Ammon's horn (tissue), 1 donor: Measurements from ENCODE around the gene PDS5B.

ENCODE experiments used
- DNase-seq: peaks from one replicate; pipeline ENCODE4 v3.0.0-alpha.2; 2016; ENCODE audit warnings: low spot score

PDS5B gene

DNA sequence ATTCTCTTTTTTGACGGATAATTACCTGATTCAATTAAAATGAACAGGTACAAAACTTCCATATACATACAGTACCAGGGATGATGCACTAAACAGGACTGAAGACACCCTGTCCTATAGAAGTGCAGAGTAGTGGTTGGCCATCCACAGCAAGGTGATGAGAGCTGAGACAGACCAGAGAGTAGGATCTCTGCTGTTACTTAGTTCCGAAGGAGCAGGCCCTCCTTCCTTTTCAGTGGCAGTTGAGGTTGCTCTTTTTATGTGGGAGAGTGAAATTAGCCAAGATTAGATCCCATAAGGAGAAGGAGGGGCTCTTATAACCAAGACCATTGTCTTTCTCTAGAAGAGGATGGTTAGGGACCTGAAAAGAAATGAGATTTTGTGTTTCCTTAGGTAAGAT lies 4.0 kb downstream of the PDS5B start:
- no peak for DNase-seq

DNA sequence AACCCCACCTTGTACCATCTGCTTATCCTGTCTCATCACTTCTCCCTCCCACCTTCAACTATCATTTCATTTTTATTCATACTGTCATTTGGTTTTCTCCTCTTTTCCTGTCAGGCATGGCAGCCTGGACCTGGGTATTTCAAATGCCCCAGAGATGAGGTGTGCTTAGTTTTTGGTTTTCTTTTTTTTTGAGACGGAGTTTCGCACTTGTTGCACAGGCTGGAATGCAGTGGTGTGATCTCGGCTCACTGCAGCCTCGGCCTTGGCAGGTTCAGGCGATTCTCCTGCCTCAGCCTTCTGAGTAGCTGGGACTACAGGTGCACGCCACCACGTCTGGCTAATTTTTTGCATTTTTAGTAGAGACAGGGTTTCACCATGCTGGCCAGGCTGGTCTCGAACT lies 5.8 kb downstream of the PDS5B start:
- DNase-seq, result no peak

DNA sequence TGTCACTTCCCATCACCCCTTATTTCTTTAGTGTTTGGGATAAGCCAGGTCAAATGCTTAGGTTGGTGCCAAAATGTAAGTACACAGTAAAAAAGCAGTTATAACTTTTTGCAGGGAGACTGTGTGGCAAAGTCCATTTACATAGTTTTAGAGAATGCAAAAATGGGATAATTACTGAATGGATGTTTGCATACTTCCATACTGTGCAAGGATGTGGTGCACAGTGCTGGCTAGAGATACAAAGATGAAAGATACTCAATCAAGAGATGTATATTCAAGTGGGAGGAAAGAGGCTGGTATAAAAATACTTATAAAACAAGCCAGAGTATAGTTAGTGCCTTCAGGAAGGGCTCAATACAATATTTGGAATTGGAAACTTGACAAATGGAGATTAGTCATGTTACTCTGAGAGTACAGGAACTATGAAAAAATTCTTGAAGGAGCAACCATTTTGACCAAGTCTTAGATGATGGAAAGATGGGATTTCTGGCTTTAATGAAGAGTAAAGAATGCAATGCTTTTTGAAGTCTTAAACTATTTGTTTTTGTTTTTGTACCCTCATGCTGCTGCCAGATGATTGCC lies 8.0 kb downstream of the PDS5B start:
- DNase-seq, result no peak

DNA sequence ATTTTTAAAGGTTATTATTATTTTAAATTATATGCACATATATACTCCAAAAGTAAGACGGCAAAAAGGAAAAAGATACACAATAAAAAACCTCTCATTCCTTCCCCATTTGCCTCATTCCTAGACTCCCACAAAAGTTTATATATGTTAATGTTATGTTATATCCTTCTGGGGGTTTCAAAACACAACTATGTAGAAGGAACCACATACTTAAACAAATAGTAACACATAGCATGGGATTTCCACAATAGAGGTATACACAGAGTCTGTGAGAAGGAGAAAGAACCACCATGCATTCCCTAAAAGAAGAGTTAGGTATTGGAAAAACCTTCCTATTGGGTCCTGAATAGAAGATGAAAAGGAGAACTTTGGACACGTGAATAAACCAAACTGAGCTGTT lies 9.1 kb downstream of the PDS5B start:
- DNase-seq, result no peak

DNA sequence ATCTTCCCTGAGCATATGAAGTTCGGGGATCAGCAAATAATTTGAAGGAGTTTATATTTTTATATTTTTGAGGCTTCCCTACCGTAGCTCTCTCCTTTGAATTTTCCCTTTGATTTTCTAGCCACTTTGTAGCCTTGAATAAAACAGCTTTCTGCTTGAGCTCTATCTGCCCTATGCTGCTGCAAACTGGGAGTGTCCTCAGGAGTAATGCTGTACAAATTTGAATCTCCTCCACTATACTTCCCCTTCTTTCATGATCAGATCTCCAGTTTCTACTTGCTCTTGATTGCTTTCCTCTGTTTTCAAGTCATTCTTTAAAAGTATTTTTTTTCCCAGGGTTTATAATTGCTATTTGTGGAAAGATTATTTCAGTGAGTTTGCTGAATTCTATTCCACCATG lies 14.6 kb downstream of the PDS5B start:
- DNase-seq, result no peak

DNA sequence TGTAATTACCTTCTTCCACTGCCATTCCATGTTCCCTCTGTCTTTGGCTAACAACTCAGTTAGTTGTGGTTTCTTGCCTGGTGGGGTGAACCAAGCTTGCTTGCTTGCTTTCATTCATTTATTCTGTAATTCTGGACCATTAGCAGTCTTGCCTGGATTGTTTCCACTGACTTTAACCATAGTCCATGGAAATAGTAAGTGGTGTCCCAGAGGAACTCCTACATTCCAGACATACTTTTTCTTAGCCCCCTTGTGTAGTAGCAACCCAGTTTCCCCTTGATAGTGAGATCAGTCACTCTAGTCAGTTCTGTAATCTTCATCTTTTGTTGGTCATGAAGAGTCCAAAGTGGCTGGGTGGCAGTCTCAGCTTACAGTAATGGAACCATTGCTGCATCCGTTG lies 23.2 kb downstream of the PDS5B start:
- DNase-seq, result no peak

DNA sequence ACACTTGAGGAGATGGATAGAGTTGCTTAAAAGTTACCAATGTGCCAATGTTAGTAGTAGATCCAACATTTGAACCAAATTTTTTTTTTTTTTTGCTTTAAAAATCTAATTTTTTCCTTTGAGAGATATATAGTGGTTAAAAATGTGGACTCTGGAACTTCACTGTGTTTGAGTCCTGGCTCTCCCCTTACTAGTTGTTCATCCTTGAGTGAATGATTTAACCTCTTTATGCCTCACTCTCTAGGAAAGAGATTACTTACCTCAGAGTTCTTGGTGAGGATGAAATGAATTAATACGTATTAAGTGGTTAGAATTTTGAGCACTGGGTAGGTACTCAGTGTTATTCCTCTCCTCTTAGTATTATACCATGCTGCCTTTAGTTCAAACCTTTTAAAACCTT lies 24.3 kb downstream of the PDS5B start:
- DNase-seq, result no peak

DNA sequence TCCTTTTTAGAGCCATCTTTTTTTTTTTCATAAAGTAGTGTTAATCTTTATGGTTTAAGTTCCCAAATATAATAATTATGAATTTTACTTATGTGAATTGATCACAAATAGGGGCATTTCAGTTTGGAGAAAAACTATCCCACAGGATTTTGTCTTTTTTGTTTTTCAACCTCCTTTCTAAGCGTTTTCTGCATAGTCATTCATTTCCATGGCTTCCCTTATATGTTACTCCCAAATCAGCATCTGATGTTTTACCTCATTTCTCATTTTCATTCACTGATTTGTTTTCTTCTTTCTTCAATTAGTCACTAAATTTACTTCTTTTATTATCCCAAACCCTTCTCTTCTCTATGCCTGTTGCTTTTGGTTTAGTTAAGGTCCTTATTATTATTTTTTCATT lies 24.7 kb downstream of the PDS5B start:
- no peak for DNase-seq

DNA sequence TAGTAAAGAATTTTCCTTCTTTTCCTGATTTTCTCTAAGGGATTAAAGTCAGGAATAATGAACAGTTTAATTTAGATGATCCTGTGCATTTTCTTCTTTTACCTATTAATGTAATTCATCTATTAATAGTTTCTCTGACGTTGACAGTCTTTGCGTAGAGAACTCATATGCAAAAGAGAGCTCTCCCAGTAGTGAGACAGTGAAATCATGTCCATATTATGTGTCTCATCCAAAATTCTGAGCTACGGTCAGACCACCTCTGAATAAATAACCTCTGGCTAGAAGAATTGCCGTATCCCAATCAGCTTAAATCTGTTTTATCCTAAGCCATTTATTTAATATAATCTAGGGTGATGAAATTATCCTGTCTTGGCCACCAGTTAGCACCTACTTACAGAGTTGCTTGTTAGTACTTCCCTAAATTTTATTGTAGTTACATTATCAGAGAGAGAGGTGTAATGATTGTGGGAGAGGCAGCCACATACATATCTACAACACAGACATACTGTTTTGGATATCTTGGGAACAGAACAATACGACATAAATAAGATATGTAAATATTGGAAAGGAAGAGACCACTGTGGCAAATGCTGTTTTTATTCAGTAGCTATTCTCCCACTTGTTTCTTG lies 30.7 kb downstream of the PDS5B start:
- DNase-seq, result no peak

DNA sequence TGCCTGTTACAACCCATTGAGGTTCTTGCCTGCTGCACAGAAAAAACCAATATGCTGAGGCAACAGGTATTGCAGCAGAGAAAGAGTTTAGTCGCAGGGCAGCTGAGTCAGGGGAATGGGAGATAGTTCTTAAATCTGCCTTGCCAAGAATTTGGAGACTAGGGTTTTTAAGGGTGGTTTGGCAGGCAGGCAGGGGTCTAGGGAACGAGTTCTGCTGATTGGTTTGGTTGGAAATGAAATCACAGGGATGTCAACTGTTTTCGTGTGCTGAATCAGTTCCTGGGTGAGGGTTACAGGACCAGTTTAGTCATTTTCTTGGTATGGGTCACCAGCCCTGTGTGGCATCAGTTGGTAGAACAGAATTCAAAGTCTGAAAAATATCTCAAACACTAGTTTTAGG lies 36.6 kb downstream of the PDS5B start:
- no peak for DNase-seq

DNA sequence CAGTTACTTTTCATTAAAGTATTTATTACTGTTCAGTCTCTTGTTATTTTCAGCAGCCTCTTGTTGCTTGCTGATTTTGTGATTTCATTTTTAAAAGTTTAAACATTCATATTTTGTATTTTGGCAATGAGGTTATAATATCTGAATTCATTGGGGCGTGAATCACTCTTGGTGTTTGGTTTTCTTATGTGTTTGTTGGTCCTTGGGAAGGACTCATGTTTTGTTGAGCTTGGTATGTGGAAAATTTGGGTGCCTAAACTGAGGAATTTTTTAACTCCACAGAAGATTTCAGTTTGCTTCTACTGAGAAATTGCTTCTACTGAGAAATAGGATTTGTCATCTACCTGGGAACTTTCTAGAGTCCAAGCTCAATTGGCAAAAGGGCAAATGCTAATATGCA lies 38.2 kb downstream of the PDS5B start:
- no peak for DNase-seq

DNA sequence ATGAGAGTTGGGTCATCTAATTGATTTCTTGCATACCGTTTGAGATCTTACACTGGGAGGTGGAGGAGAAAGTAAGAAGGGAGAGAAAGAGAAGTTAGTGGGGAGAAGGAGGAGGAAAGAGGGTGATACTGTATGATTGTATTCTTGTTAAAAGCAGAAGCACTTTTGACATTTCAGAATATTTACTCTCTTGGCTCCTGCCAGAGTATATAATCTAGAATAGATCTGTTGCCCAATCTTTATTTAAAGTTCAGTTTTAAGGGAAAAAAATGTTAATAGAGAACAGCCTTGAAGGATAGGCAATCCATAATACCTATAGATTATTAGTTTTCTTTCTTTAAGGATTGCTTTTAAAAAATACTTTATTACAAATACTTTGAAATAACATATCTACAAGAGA lies 41.5 kb downstream of the PDS5B start:
- DNase-seq, result no peak

DNA sequence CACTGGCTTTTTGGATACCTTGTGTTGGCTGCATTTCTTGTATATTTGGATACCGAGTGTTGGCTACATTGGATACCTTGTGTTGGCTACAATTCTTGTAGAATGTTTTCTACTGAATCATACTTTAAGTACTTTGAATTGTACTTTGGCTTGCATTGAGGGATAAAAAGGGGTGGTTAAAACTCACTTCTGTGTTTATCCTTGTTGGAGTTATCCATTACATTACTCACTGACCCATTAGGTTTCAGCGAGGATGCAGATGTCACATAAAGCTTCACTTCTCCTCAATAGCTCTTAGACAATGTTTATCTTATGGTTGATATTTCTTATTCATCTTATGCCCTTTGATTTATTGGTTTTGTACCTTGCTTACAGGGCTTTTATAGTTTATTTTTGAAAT lies 43.1 kb downstream of the PDS5B start:
- DNase-seq, result no peak

DNA sequence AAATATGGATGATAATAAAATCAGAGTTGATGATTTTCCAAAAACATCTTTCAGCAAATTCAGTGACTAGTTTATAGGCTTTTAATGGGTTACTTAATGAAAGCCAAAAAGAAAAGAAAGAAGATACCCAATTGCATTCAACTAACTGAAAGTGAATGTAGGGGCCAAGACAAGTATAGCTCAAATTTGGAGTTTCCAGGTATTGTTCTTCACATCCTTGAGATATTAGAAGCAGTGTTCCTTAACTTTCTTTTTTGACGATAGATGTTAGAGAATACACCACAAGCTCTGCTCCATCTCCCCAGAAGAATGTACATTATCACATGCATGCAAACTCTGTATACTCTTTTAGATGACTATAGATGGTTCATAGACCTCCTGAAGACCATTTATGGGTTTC lies 43.6 kb downstream of the PDS5B start:
- DNase-seq, result no peak

DNA sequence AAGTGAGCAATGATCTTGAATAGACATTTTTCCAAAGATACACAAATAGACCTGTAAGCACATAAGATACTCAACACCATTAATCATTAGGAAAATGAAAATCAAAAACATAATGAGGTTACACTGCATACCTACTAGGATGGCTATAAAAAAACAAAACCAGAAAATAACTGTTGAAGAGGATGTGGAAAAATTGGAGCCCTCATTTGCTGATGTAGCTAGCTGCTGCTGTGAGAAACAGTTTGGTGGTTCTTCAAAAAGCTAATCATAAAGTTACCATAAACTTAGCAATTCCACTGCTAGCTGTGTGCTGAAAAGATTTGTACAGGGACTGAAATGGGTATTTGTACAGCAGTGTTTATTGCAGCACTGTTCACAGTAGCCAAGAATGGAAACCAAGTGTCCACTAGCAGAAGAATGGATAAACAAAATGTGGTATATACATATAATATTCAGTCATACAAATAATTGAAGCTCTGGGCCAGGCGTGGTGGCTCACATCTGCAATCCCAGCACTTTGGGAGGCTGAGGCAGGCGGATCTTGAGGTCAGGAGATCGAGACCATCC lies 46.2 kb downstream of the PDS5B start:
- DNase-seq, result no peak

DNA sequence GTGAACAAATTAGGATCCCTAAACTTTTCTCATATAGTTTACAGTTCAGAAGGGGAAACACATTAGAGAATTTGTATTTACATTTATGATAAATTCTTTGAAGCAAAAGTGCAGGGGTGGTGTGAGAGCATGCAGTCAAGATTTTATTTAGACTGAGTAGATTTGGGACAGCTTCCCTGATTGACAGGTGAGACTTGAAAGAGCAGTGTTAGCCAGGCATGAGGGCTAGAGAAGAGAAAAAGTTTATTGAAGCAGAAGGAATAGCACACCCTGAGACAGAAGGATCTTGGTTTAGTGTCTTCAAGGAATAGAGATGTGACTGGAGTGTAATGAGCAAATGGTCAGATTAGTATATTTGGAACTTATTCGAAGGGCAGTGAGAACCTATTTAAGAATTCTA lies 50.5 kb downstream of the PDS5B start:
- no peak for DNase-seq

DNA sequence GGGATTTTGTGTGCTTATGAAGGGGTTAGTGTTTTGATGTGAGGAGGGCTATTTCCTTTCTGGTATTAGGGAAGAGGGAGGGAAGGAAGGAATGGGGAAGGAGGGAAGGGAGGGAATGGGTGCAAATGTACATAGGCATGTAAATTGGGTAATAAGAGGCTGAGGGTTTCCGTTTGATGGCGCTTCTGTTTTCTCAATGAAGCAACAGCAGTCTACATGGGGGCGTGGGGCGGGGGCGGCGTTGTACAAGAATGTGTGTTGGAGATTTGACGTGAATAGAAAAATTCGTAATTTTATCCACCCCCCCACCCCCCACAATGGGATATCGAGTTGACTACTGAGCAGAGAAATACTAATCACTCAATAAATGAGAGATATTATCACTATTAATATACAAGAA lies 52.5 kb downstream of the PDS5B start:
- DNase-seq, result no peak

DNA sequence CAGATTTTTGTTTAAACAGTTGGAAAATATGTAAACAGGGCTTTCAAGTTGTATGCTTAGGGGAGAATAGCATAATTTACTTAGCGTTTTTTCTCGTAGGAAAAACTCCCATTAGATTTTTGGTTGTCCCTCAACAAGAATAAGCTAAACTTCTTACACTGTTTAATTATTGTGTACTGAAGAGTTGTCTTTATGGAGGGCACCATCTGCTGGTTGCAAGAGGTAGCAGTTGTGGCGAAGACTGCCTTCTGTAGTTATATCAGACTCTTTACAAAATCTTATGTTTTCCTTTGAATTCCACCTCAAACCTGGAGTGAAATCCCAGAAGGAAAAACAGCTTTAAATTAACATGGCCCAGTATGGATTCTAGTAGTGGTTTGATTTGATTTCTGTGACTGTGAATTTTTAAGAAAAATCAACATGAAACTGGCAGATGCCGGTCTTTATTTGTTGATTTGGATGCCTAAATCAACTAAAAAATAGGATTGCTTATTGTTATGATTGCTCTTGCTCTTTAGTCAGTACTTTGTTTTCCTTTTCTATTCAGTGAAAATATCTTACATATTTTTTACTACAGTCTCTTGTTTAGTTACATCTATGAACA lies 53.4 kb downstream of the PDS5B start:
- peak; percentile 86 for DNase-seq

DNA sequence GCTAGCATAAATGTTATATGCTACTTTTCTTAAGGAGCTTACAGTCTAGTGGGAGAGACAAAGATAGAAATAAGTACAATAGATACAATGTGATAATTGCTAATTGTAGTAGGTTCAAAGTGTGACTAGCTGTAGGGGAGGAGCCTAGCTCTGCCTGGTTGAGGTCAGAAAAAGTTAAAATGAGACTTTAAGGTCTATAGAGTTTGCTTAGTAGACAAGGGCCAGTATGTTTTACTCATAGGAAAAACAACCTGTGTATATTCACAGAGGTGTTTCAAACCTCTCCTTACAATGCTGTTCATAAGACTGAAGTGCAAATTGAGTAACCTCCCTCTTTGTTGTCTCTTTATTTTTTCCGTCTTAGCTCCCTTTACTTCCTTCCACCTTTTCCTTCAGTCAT lies 56.1 kb downstream of the PDS5B start:
- DNase-seq, result no peak

DNA sequence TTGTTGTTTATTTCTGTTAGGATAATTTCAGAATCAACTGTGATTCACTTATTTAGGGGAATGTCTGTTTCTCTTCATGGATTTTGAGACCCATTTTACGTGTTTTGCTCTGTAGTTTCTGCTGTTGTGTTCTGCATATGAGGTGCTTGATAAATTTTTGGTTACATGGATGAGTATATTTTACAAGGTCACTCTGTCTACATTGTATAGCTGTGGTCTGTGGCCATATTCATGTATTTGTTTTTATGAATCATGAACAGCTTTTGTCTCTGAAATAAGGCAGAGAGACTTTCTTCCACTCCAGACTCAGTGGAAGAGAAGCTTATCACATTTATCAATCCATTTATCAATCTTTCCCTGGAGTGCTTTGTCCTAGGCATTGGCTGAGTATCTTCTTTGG lies 56.6 kb downstream of the PDS5B start:
- DNase-seq, result no peak

DNA sequence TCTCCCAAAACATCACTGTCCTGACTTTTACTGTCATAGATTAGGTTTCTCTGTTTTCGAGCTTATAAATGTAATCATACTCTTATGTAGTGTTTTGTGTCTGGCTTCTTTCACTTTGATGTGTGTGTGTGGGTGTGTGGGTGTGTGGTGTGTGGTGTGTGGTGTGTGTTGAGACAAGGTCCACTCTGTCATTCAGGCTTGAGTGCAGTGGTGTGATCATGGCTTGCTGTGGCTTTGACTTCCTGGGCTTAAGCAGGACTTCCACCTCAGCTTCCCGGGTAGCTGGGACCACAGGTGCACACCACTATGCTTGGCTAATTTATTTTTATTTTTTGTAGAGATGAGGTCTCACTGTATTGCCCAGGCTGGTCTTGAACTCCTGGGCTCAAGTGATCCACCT lies 59.6 kb downstream of the PDS5B start:
- no peak for DNase-seq

DNA sequence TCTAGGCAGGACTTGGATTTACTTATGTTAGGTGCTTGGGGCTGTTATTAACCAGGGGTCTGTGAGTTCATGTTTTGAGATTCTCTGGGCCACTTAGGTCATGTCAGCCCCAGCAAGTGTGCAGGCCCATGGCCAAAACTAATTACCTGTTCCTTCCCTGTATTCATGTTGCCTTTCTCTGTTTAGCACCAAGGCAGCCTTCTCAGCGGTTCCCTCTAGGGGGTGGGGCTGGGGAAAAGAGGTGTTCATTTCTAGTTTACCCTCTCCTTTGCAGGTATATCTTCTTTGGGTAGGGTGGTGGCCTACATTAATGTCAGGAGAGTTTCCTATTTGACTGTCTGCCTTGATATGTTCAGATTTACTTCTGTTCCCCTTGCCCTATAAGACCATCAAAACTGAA lies 61.7 kb downstream of the PDS5B start:
- DNase-seq, result no peak

DNA sequence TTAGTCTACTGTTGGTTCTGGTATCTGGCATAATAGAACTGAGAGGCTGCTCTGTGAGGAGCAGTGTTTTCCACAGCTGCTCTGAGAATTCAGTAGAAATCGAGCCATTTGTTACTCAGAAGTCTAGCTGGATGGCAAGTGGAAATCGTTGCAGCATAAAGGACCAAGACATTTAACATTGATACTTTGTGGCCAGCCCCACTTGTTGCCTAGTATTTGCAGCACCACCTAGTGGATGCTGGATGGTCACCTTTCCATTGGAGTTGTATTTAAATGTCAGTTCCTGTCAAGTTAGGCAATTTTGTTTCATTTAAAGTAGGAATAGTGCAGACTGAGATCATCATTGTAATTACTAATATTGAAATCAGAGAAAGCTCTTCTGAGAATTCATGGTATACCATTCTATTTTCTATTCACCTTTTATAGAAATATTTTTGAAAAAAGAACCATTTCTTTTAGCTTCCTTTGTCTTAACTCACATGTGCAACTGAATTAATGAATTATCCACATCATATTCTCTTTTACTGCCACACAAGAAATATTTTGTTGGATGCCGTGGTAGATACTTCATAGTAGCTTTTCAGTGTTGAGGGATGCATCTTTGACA lies 64.6 kb downstream of the PDS5B start:
- peak; percentile 86 for DNase-seq
